IMR-90 (cell line): ENCODE measurements around the gene NKX2-8. TPM values are rescaled to one million over a fixed set of nuclear protein-coding genes. Genes with fewer than 3 reads are reported as not detected.

Source experiments
- ATAC-seq: fragments of 200-7000 bp; cut with Tn5 transposase; 2 replicates; pipeline ENCODE4 v1.9.1; 2020; ENCODE audit warnings: low read depth, mild to moderate bottlenecking, moderate library complexity
- BruUV-seq: library from RNA; stranded (reverse); fragments of 400-500 nt; replicated peaks from 2 replicates; lab custom pipeline; 2021; lab: Mats Ljungman, UMichigan
- CTCF ChIA-PET: fragments of 300-600 bp; formaldehyde crosslinking; extraction: SDS; loops from one replicate; lab custom pipeline; 2021; ENCODE audit warnings: antibody characterized with exemption; lab: Yijun Ruan, JAX
- POLR2A ChIA-PET: fragments of 300-600 bp; sonication (Branson Sonifier 250); formaldehyde crosslinking; loops from one replicate; lab custom pipeline; 2022; ENCODE audit warnings: antibody characterized with exemption; ENCODE audit not compliant: unreplicated experiment; lab: Charles Lee
- DNase-seq: peaks from one replicate; pipeline ENCODE4 v3.0.0; 2013
- H2AFZ ChIP-seq: replicated peaks from 2 replicates; pipeline ENCODE3; 2013; ENCODE audit warnings: low read length, mild to moderate bottlenecking; ENCODE audit not compliant: poor library complexity
- H2AK5ac ChIP-seq: 2 replicates; pipeline ENCODE4 v1.6.1; 2013; ENCODE audit warnings: low read depth, low read length, inconsistent platforms
- H2AK9ac ChIP-seq: replicated peaks from 2 replicates; pipeline ENCODE3; 2013; ENCODE audit warnings: mild to moderate bottlenecking, low read depth, low read length, moderate library complexity; ENCODE audit not compliant: poor library complexity
- H2BK120ac ChIP-seq: 2 replicates; pipeline ENCODE4 v1.6.1; 2013; ENCODE audit warnings: low read depth, low read length, inconsistent platforms
- H2BK15ac ChIP-seq: 3 replicates; pipeline ENCODE4 v1.6.1; 2013; ENCODE audit warnings: low read depth, low read length, inconsistent platforms
- H2BK20ac ChIP-seq: 2 replicates; pipeline ENCODE4 v1.6.1; 2013; ENCODE audit warnings: low read depth, mild to moderate bottlenecking, inconsistent platforms, low read length, moderate library complexity
- H2BK5ac ChIP-seq: 2 replicates; pipeline ENCODE4 v1.6.1; 2013; ENCODE audit warnings: mild to moderate bottlenecking, low read depth, low read length, inconsistent platforms; ENCODE audit not compliant: poor library complexity, severe bottlenecking
- H3K14ac ChIP-seq: replicated peaks from 2 replicates; pipeline ENCODE4 v1.6.1; 2013; ENCODE audit warnings: low read depth, low read length, inconsistent platforms
- H3K18ac ChIP-seq: 2 replicates; pipeline ENCODE4 v1.6.1; 2013; ENCODE audit warnings: low read depth, low read length, control low read depth
- H3K23ac ChIP-seq: 2 replicates; pipeline ENCODE4 v1.6.1; 2013; ENCODE audit warnings: low read depth, low read length, inconsistent platforms
- H3K27ac ChIP-seq: 2 replicates; pipeline ENCODE4 v1.5.1; 2013; ENCODE audit warnings: mild to moderate bottlenecking, control low read depth, low read length; ENCODE audit not compliant: insufficient read depth
- H3K27me3 ChIP-seq: 2 replicates; pipeline ENCODE4 v1.6.1; 2013; ENCODE audit warnings: low read length; ENCODE audit not compliant: control insufficient read depth, insufficient read depth
- H3K36me3 ChIP-seq: 2 replicates; pipeline ENCODE4 v1.6.1; 2013; ENCODE audit warnings: low read length, mixed read lengths; ENCODE audit not compliant: control insufficient read depth, insufficient read depth
- H3K4ac ChIP-seq: 2 replicates; pipeline ENCODE4 v1.6.1; 2013; ENCODE audit warnings: low read depth, low read length, inconsistent platforms
- H3K4me1 ChIP-seq: 2 replicates; pipeline ENCODE4 v1.6.1; 2013; ENCODE audit warnings: low read length, mixed read lengths; ENCODE audit not compliant: control insufficient read depth, insufficient read depth
- H3K4me2 ChIP-seq: 2 replicates; pipeline ENCODE4 v1.6.1; 2013; ENCODE audit warnings: low read depth, mild to moderate bottlenecking, control low read depth, low read length, moderate library complexity
- H3K4me3 ChIP-seq: 2 replicates; pipeline ENCODE4 v1.5.1; 2013; ENCODE audit warnings: low read depth, mild to moderate bottlenecking, control low read depth, low read length, moderate library complexity; ENCODE audit not compliant: insufficient read depth
- H3K56ac ChIP-seq: 2 replicates; pipeline ENCODE4 v1.6.1; 2013; ENCODE audit warnings: low read length, inconsistent platforms; ENCODE audit not compliant: insufficient read depth; ENCODE audit errors: extremely low read depth
- H3K79me1 ChIP-seq, 2 experiments: 2 replicates each; pipeline ENCODE4 v1.6.1; 2013; ENCODE audit warnings: low read length in 2 of 2, inconsistent platforms in 1 of 2, low read depth in 1 of 2
- H3K9ac ChIP-seq: 2 replicates; pipeline ENCODE4 v1.6.1; 2013; ENCODE audit warnings: low read depth, low read length, control low read depth
- H3K9me1 ChIP-seq: 2 replicates; pipeline ENCODE4 v1.6.1; 2013; ENCODE audit warnings: low read length, inconsistent platforms; ENCODE audit not compliant: insufficient read depth
- H3K9me3 ChIP-seq: 2 replicates; pipeline ENCODE4 v1.6.1; 2013; ENCODE audit warnings: low read length; ENCODE audit not compliant: control insufficient read depth, insufficient read depth
- H4K20me1 ChIP-seq: 2 replicates; pipeline ENCODE4 v1.6.1; 2013; ENCODE audit warnings: low read length, inconsistent platforms; ENCODE audit not compliant: insufficient read depth
- H4K5ac ChIP-seq: 2 replicates; pipeline ENCODE4 v1.6.1; 2013; ENCODE audit warnings: mild to moderate bottlenecking, low read depth, low read length, control low read depth
- H4K8ac ChIP-seq, 2 experiments: 2 replicates each; pipeline ENCODE4 v1.6.1; 2013; ENCODE audit warnings: low read depth in 2 of 2, low read length in 2 of 2, control low read depth in 1 of 2, inconsistent platforms in 1 of 2
- H4K91ac ChIP-seq: 2 replicates; pipeline ENCODE4 v1.6.1; 2013; ENCODE audit warnings: low read depth, low read length, inconsistent platforms; ENCODE audit not compliant: insufficient read depth
- BHLHE40 ChIP-seq: fragments of 150-350 bp; IDR thresholded peaks from 2 replicates; pipeline ENCODE4 v1.6.1; 2016; ENCODE audit warnings: mild to moderate bottlenecking, low read depth, low read length
- CEBPB ChIP-seq: IDR thresholded peaks from 2 replicates; pipeline ENCODE4 v1.6.1; 2012; ENCODE audit warnings: low read depth, low read length, improper control_type of control experiment
- MAZ ChIP-seq: IDR thresholded peaks from 2 replicates; pipeline ENCODE4 v1.6.1; 2012; ENCODE audit warnings: low read depth, mild to moderate bottlenecking, low read length, improper control_type of control experiment, moderate library complexity, borderline replicate concordance
- MXI1 ChIP-seq: IDR thresholded peaks from 2 replicates; pipeline ENCODE4 v1.6.1; 2012; ENCODE audit warnings: low read depth, mild to moderate bottlenecking, low read length, moderate library complexity, borderline replicate concordance
- NFE2L2 ChIP-seq: fragments of 150-350 bp; IDR thresholded peaks from 2 replicates; pipeline ENCODE4 v1.6.1; 2016; ENCODE audit warnings: low read depth, mild to moderate bottlenecking, low read length
- RAD21 ChIP-seq: IDR thresholded peaks from 2 replicates; pipeline ENCODE4 v1.6.1; 2012; ENCODE audit warnings: low read length, improper control_type of control experiment
- RFX5 ChIP-seq: IDR thresholded peaks from 2 replicates; pipeline ENCODE4 v1.8.0; 2012; ENCODE audit warnings: low read depth, mild to moderate bottlenecking, low read length, moderate library complexity
- WGBS, 2 experiments: methylation state at CpG; one replicate each; pipeline versions ENCODE4 v1.1.5 to v1.1.7; 2013; ENCODE audit warnings: missing lambda C conversion rate in 2 of 2; ENCODE audit not compliant: insufficient read length in 1 of 2; ENCODE audit errors: extremely low coverage in 2 of 2; 5-methylcytosine and 5-hydroxymethylcytosine counted together
- dilution Hi-C: fragments of 300-500 bp; cut with HindIII; formaldehyde crosslinking; loops from one replicate; pipeline ENCODE4 v1.14.3; 2018; ENCODE audit warnings: low sequenced_read_pairs; ENCODE audit not compliant: unreplicated experiment
- in situ Hi-C: fragments of 300-500 bp; cut with MboI; formaldehyde crosslinking; loops from 3 replicates; pipeline ENCODE4 v1.14.3; 2019; ENCODE audit warnings: low sequenced_read_pairs, inconsistent platforms, mixed read lengths
- intact Hi-C: fragments of 100-400 bp; cut with micrococcal nuclease; formaldehyde crosslinking; loops from 2 replicates; pipeline ENCODE4 v1.10.0; 2022
- polyA plus RNA-seq, 3 experiments: library from polyadenylated mRNA; depleted of rRNA; stranded (reverse); fragments of >200 nt; gene quantifications; 2 replicates each; pipeline ENCODE4 v1.2.3, GENCODE V29; 2012; ENCODE audit warnings: low replicate concordance in 1 of 3
- total RNA-seq: library from RNA; depleted of rRNA; stranded (reverse); fragments of >200 nt; gene quantifications from 2 replicates; pipeline ENCODE4 v1.2.3, GENCODE V29; 2012

The NKX2-8 gene
- total and polyA plus RNA-seq, 2 of the 4 experiments (the other 2 are of a cell fraction): not detected

- no peak overlapping the region for H3K4me2 ChIP-seq
- WGBS, 2 experiments: 3% methylated on average over 14 of the region's 51 CpGs; no CpG with 5 or more reads in 1 of the 2 experiments
- BruUV-seq: no TSS peak
Observed at GRCh38 chr14:36580141-36580855, 2.1 kb downstream of the NKX2-8 start.

More at GRCh38 chr14:36580141-36580855, 2.1 kb downstream of the NKX2-8 start:
- Histone ChIP-seq H4K8ac (no peak overlapping the region), H3K4ac (no peak overlapping the region), H3K27ac (no peak overlapping the region), H3K56ac (no peak overlapping the region), H4K20me1 (no peaks in the 10 kb centered on the region), H3K4me1 (no peaks in the 10 kb centered on the region), H2BK20ac (no peak overlapping the region), H2AFZ (no peak overlapping the region), H3K36me3 (no peaks in the 10 kb centered on the region), H2BK120ac (no peak overlapping the region), H4K5ac (no peak overlapping the region), H3K79me1 (no peaks in the 10 kb centered on the region), H3K9ac (no peak overlapping the region), H3K9me1 (no peaks in the 10 kb centered on the region), H3K23ac (no peak overlapping the region), H3K27me3 (peaks cover 73% of the 10 kb centered on the region), H2AK5ac (no peak overlapping the region), H3K4me3 (no peak overlapping the region), H3K14ac (no peak overlapping the region), H4K91ac (no peak overlapping the region), H2AK9ac (no peak overlapping the region), H3K9me3 (no peaks in the 10 kb centered on the region), H2BK5ac (no peak overlapping the region), H2BK15ac (no peak overlapping the region), H3K18ac (no peak overlapping the region)
- no peak for ATAC-seq
- DNase-seq: no peak
- intact Hi-C loops (no loop called here), in situ Hi-C loops (no loop called here), dilution Hi-C loops (no loop called here)
- CTCF ChIA-PET: no interaction called here
- TF ChIP-seq RFX5 (no peak), MXI1 (no peak), MAZ (no peak), RAD21 (no peak), CEBPB (no peak), BHLHE40 (no peak), NFE2L2 (no peak)
- POLR2A ChIA-PET: no interaction called here
